NCI-H460 (cell line): ENCODE measurements around the gene CCSER1. TPM values are rescaled to one million over a fixed set of nuclear protein-coding genes. Genes with fewer than 3 reads are reported as not detected.
A peak's percentile ranks its signal among the peaks of the same experiment; 100 is the strongest.
"Not testable (repeated sequence)": the region's sequence is repeated elsewhere in the genome, so short reads cannot be mapped to it uniquely, and the experiment has no call there.

Experiments used
- DNase-seq: peaks from one replicate; pipeline ENCODE4 v3.0.0-alpha.2; 2016; ENCODE audit warnings: low read depth; ENCODE audit errors: extremely low read depth
- total RNA-seq: library from RNA; depleted of rRNA; stranded (reverse); fragments of >200 nt; shearing (Covaris generic); gene quantifications from 2 replicates; pipeline ENCODE4 v1.2.3, GENCODE V29; 2014

CCSER1 gene
- total RNA-seq, 1 experiment from 2014 or later: 1.1 TPM

DNA sequence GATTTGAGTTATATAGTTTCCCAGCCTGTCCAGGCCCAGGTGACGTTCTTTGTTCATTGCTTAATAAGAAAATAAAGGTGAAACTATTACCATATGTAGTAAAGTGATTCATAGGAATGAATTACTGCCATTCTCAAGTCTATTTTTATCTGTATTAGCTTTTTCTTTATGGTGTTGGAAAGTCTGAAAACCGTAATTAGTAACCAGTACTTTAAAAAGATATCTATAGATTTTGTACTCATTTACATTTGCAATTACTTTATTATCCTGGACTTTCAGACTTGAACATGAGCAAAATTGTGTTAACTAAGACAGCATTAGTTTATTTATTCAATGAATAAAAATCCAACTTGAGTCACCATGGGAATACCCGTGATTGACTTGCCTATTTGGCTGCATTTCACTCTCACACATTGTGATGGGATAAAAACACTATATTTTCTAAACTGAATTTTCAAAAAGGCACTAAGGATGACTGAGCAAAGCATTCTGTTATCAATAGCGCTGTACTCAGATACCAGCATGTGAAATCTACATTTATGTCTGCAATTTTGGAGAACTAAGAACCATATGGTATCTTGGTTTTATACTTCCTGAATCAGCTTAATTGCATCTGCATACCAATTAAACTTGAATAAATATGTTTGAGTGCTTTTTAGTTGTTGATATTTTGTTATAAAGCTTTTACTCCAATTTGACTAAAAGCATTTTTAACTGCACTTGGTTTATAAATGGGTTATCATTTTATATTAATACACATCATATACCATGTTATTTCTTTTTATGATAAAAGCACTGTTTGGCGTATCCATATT lies 154.6 kb downstream of the CCSER1 start:
- no peak for DNase-seq

- no peak for DNase-seq
Observed at GRCh38 chr4:90290345-90290744, 163.2 kb downstream of the CCSER1 start.

GRCh38 chr4:90292438-90292837 lies 165.2 kb downstream of the CCSER1 start:
- no peak for DNase-seq

DNA sequence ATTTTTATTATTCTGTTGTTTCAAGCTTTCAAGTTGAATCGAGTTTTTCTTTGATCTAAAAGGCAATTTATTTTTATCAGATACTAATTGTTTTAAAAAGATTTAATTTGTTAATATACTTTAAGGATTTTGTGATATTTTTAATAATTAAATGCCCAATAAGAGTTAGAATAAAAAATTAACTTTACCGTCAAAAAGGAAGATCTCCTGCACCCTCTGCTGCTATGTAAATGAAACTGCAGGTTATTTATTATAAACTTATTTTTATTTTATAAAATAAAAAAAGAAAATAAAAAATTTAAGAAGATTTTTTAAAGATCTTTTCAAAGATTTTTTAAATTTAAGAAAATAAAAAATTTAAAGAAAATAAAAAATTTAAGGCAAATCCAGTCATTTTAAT lies 166.1 kb downstream of the CCSER1 start:
- DNase-seq: no peak

DNA sequence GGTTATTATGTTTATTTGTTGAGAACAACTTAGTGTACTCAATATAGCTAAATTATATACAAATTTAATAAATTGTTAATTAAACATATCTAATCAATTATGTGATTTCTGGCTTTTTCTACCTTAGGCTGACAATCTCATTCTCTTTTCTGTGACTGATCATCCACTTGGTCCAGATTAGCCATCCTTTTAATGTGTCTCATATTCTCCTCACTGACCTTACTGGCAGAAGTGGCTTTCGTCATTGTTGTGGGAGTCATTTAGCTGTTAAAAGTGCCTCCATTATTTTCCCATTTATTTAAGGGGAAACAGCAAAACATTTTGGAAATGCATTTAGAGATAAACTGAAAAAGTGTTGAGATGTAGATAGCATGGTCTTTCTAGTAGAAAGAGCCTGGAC lies 172.2 kb downstream of the CCSER1 start:
- no peak for DNase-seq

DNA sequence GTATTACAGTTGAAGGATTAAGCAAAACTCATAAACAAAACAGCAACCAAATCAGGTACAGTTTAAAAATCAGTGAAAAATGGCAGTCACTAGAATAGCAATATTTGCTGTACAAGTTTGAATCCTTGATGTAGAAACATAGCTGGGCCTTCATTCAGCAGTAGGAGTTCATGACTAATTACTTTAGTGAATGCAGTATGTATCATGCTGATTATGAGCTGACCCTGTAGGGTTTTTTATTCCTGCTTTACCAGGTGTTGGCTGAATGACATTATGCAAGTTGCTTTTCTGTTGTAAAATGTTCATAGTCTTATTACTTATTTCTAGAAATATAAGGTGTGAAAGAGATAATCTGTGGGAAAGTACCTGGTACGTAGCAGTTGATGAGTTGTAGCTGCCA lies 179.6 kb downstream of the CCSER1 start:
- no peak for DNase-seq

DNA sequence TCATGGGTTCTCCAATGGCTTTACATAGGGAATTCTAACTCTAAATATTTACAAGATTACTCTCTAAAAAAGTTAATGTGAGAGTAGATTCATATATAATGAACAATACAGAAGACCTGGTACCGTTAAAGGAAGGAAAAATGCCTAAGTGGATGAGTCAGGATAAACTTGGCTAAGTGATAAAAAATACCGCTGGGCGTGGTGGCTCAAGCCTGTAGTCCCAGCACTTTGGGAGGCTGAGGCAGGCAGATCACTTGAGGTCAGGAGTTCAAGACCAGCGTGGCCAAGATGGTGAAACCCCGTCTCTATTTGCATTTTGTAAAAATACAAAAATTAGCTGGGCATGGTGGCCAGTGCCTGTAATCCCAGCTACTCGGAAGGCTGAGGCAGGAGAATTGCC lies 189.9 kb downstream of the CCSER1 start:
- peak; percentile 32 for DNase-seq

DNA sequence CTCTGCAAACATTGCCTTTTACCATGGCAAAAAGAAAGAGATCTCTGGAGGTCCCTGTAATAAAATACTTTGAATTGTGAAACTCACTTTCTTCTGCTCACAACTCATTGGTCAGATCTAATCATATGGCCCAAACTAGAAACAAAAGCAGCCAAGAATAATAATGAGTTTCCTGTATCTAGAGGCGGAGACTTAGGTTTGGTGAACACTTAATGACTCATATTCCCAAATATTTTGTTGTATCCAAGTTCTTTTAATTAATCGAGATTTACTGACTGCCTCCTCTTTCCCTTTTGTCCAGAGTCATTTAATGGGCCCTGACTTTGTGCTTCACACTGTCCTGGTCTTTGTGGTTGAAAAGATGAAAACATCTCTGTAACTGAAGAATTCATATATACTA lies 190.6 kb downstream of the CCSER1 start:
- DNase-seq: peak; percentile 76

- peak; percentile 66 for DNase-seq
Observed at GRCh38 chr4:90318193-90318592, 191.0 kb downstream of the CCSER1 start.

- peak; percentile 68 for DNase-seq
Observed at GRCh38 chr4:90328558-90328957, 201.4 kb downstream of the CCSER1 start.

DNA sequence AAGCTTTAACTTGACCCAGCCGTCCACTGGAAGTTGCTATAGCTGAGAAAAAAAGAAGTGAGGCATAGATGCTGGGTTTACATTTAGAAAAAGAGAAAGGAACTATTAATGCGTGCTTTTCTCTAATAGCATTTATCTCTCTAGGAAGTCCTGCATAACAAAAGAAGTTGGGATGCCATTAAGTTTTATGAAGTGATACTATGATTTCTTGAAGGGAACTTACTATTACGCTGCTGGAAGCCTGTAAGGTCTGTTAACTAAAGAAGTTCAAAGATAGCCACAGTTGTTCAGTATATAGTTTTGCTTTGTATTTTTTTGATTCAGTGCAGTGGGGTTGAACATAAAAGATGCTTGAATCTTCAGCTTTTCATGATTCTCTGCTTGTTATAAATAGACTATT lies 203.4 kb downstream of the CCSER1 start:
- no peak for DNase-seq

DNA sequence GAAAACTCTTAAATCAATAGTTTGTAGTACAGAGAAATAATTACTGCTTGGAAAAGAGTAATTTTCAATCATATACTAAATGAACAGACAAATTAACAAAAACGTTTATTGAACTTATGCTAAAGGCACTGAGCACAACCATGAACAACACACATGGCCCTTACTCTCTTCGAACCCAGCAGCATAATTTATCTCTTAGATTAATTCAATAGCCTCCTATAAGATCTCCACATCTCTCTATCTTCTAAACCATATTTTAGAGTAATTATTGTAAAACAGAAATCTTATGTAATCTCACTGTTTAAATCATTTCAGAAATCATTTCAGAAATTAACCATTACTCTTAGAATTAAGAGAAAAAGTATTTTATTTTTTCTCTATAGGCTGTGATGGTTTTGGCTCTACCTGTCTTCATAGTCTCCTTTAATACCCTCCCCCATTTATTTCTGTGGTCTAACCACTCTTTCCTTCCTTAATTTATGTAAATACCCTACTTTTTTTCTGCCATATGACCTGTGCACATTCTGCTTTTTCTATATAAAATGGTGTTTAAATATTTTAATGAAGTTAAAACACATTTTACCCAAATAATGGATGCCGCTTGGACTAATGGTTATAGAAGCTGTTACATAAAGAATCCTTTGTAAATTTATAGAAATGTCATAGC lies 218.5 kb downstream of the CCSER1 start:
- DNase-seq: no peak

- no peak for DNase-seq
Observed at GRCh38 chr4:90349636-90350035, 222.4 kb downstream of the CCSER1 start.

DNA sequence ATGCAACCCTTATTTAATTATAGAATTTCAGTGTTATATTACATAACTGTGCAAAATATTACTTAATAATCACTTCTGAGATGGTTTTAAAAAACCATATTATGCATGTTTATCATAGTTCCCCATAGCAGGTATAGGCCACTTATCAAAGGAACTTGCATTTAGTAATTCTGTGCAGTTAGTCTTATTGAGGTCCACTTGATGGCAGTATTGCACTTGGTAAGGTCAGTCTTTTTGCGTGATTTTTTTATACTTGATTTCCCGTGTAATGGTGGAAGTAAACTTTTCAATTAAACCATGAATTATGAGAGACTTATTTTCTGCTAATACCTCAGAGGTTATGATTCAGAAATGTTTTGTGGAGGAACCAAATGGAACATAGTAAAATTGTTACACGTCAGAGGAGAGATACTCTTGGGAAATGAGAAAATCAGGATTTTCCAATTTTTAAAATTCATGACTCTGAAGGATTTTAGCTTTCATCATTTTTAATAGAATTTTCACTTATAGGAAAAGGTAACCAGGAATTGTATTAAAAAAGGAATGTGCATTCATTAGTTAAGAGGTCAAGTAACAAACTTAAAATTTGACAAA lies 230.0 kb downstream of the CCSER1 start:
- peak; percentile 55 for DNase-seq

- DNase-seq: no peak
Observed at GRCh38 chr4:90375081-90375480, 247.9 kb downstream of the CCSER1 start.

- no peak for DNase-seq
Observed at GRCh38 chr4:90393215-90393614, 266.0 kb downstream of the CCSER1 start.

- no peak for DNase-seq
Observed at GRCh38 chr4:90403781-90404180, 276.6 kb downstream of the CCSER1 start.

DNA sequence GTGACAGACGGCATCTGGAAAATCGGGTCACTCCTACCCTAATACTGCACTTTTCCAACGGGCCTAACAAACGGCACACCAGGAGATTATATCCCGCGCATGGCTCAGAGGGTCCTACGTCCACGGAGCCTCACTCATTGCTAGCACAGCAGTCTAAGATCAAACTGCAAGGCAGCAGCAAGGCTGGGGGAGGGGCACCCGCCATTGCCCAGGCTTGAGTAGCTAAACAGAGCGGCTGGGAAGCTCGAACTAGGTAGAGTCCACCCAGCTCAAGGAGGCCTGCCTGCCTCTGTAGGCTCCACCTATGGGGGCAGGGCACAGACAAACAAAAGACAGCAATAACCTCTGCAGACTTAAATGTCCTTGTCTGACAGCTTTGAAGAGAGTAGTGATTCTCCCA lies 280.7 kb downstream of the CCSER1 start:
- DNase-seq: not testable (repeated sequence)

DNA sequence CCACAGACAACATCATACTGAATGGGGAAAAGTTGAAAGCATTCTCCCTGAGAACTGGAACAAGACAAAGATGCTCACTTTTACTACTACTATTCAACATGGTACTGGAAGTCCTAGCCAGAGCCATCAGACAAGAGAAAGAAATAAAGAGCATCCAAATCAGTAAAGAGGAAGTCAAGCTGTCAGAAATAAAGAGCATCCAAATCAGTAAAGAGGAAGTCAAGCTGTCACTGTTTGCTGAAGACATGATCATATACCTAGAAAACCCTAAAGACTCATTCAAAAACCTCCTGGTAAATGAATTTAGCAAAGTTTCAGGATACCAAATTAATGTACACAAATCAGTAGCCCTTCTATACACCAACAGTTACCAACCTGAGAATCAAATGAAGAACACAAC lies 285.6 kb downstream of the CCSER1 start:
- DNase-seq: not testable (repeated sequence)

GRCh38 chr4:90415116-90415515 lies 287.9 kb downstream of the CCSER1 start:
- no peak for DNase-seq

DNA sequence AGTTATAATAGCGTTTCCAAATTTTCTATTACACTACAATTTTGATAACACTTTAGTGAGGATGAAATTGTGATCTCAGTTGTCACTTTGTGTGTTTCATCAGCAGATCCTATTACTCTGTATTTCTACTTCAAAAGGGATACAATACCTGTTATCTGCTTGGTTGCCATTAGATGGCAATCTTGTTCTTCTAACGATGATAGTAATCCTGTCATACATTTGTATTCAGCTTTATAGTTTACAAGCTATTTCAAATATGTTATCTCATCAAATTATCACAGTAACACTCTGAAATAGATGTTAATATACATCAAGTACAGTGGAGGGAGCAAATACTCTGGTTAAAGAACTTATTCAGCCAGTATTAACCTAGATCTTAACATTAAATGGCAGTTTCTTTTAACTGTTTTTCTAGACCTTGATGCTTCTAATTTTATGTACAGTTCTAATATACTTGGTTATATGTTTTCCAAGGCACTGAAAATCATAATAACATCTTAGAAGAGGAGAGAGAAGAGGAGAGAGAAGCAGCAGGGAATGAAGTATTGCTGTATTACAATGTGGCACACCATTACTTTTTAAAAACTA lies 292.0 kb downstream of the CCSER1 start:
- DNase-seq: peak; percentile 48
